HG02759 (cell line): Measurements from ENCODE around the gene LECT2.

ENCODE experiments used
- ATAC-seq: cut with Tn5 transposase; IDR thresholded peaks from one replicate; pipeline ENCODE4 v1.9.1; 2021; ENCODE audit warnings: mild to moderate bottlenecking, moderate library complexity; ENCODE audit not compliant: unreplicated experiment

The LECT2 gene

GRCh38 chr5:135937245-135937911 is 17.4 kb downstream of the LECT2 start:
- no peak for ATAC-seq

- ATAC-seq = no peak
Observed at GRCh38 chr5:135934939-135935338, 19.8 kb downstream of the LECT2 start.

DNA sequence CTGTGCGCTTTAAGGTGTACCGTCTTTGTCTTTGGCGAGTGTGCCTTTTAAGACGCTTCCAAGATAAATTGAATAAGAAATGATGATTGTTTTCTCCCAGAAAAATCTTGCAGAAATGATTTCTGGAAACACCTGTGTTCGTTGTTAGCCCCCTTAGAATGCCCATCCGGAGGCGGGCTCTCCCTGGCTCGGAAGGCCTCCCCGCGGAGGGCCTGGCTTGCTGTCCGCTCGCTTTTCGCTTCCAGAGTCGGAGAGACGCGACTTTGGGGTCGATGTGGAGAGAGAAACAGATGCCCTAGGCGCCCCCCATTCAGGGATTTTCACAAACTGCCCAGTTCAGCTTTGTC is 23.9 kb downstream of the LECT2 start:
- no peak for ATAC-seq

DNA sequence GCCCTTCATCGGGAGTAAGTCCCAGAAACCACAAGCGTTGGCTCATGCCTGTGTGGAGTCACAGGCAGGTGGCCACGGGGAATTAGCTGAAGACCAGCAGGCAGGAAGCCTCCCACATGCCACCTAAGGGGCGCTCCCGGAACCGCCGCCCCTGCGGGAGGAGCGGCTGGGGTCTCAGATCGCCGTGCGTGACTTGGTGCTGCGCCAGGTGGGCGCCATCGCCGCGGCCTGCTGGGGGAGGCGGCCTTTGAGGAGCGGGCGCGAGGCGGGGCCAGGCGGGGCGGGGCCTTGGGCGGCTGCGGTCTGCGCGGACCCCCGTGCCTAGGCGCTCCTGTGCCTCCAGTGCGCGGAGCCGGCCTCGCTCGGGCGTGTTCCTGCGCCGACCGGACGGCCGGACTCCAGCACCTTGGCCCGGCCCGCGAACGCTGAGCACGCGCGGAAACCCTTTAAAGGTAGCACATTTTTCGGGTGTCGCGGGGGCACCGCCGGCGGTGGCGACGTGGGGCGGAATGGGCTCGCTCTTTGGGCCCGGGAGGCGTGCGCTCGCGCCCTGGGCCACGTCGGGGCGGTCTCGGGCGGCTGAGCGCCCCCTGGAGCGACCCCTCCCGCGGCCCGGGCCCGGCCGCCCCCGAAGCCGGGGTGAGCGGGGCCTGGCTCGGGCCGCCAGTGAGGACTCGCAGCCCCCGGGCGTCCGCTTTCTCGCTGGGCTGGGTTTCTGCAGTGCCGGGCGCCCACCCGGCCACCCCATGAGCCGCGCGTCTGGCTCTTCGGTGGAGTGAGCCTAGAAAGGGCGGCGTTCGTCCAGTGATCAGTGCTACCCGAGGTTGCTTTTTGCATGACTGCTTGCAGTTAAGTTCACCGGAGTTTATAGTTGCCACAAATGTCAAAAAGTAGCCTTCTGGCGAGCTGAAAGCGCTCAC is 24.5 kb downstream of the LECT2 start:
- ATAC-seq = no peak

- ATAC-seq = no peak
Observed at GRCh38 chr5:135921388-135921787, 33.4 kb downstream of the LECT2 start.

- ATAC-seq = no peak
Observed at GRCh38 chr5:135920199-135920598, 34.6 kb downstream of the LECT2 start.

- ATAC-seq = no peak
Observed at GRCh38 chr5:135916638-135917263, 38.0 kb downstream of the LECT2 start.

DNA sequence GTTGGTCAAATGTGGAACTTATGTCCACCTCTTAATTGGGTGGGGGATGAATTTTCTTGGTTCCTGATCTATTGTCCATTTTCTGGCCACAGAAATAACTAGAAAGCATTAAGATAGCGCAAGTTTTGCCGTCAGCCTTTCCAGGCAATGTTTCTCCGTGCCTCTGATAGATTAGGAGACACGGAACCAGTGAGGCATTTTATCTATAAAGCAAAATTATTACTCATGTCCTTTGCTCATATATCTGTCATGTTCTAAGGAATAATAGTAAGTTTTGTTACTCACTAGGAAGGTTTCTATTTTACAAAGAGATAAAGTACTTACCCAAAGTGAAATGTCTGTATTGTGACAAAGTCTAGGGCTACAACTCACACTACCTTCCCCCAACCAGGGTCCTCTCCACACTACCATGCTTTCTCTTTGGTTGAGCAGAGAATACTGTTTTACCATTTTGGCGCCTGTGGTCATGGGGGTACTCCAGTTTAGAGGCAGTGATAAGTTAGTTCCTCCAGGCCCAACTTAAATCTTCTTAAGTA is 39.2 kb downstream of the LECT2 start:
- ATAC-seq = no peak

DNA sequence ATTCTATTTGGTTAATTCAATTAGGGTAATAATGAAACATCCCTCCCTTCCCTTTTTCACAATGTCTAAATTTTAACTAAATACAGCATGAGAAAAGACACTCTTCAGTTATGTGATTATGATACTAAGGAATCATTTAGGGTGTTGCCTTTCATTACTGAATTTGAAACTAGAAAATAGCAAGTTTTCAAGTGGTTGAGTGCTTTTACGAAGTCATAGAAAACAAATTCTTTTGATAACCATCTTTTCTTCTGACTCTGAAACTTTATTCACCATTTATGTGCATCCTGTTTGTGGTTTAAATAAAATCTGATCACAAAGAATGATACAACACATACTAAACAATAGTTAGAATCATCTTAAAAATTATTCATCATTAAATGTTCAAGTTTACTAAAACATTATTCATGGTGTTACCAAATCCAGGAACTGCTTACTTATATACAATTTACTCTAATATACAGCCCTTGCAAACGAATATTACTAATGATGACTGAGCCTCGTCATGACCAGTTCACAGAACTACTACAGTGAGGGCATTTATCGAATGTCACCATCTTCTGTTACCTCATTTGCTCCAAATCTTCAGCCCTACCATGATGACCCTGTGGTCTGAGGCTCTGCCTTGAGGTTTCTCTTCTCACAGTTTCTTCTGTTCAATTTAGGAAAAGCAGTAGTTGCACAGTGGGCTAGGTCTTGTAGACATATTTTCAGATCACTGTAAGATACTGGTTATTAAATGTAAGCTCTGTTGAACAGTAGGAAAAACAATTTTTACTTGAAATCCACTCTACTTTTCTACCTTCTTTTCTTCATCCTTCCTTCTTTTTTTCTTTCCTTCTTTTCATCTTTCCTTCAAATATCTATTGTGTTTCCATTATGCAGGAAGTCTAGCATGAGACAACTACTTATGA is 40.8 kb downstream of the LECT2 start:
- no peak for ATAC-seq

DNA sequence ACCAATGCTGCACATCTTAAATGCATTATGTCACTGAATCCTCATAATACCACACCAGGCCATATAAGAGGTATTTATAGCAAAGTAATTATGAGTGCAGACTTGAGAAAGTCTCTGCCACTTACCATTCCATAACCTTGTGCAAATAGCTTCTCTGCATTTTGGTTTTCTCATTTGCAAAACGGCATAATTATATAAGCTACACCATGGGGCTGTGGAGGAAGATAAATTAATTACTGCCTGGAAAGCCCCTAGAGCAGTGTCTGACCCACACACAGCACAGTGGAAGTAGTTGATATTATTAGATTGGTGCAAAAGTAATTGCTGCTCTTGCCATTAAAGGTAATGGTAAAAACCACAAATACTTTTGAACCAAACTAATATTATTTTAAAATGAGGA is 49.6 kb downstream of the LECT2 start:
- ATAC-seq = no peak

DNA sequence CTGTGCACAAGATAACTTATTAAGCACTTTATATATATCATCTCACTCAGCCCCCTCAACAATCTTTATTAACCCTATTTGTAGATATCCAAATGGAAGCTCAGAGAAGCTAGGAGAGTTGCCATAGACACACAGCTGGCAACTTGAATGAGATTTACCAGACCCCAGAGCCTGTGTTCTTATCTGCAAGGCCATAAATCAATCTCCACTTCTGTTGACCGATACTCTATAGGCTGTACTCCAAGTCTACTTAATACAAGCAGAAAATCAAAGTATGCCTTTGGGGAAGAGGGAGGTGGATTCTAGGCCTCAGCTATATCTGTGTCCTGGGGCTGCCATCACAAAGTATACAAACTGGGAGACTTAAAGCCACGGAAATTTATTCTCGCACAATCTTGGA is 53.1 kb downstream of the LECT2 start:
- no peak for ATAC-seq

DNA sequence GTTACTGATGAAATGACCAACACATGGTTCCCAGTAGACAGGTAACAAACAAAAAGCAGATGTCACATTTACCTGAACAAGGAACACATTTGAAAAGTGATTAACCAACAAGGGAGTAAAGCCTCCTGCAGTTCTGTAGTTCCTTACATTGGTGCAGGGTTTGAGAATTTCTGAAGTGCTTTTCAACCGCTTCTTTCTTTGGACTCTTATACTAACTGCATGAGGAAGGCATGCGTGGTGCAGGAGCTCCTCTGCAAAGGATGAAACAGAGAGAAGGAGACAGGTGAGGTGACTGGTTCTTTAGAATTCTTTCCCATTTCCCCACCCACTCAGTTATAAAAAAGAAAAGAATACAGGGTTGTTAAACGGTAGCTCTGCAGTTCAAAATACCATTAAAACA is 54.5 kb downstream of the LECT2 start:
- ATAC-seq = no peak

DNA sequence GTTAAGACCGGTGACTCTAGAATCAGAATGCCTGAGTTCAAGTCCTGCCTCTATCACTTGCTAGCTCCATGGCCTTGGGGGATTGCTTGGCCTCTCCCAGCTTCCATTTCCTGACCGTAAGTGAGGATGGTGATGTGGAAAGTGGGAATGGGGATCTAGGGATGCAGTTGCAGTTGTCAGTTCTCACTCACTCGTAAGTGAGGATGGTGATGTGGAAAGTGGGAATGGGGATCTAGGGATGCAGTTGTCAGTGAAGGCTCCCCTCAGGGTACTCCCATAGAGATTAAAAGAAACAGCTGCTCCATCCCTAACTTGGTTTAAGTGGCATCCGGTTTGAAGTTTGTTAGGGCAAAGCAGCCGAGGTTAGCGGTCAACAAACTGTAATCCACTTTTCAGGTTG is 56.1 kb downstream of the LECT2 start:
- ATAC-seq = no peak
